ENCODE measurements around the gene DYRK1A.

Gene DYRK1A

GRCh38 chr21:37364722-37365121, 1.9 kb upstream of the DYRK1A start:
- DNase-seq (ENCODE audit: low read depth), result no peak
- no peak for TF ChIP-seq CTCF (conservative IDR thresholded peaks at IDR 0.05; ENCODE audit: low read length)
- peak overlapping the region; percentile 83 for H3K4me3 ChIP-seq (ENCODE audit: low read length)

GRCh38 chr21:37365517-37366481, 774 bp upstream of the DYRK1A start:
- peak overlapping the region; percentile 85 for H3K4me3 ChIP-seq (ENCODE audit: low read length)
- no peak for TF ChIP-seq CTCF (conservative IDR thresholded peaks at IDR 0.05; ENCODE audit: low read length)
- peak; percentile 72 for DNase-seq (ENCODE audit: low read depth)

GRCh38 chr21:37367336-37367702, 746 bp downstream of the DYRK1A start:
- no peak for TF ChIP-seq CTCF (conservative IDR thresholded peaks at IDR 0.05; ENCODE audit: low read length)
- no peak for DNase-seq (ENCODE audit: low read depth)
- peak overlapping the region; percentile 85 for H3K4me3 ChIP-seq (ENCODE audit: low read length)

GRCh38 chr21:37367703-37368540, 1.3 kb downstream of the DYRK1A start:
- TF ChIP-seq CTCF (conservative IDR thresholded peaks at IDR 0.05; ENCODE audit: low read length), result no peak
- peak; percentile 50 for DNase-seq (ENCODE audit: low read depth)
- H3K4me3 ChIP-seq (ENCODE audit: low read length), result peak overlapping the region; percentile 85

- peak overlapping the region; percentile 85 for H3K4me3 ChIP-seq (ENCODE audit: low read length)
- TF ChIP-seq CTCF (conservative IDR thresholded peaks at IDR 0.05; ENCODE audit: low read length), result no peak
- peak; percentile 40 for DNase-seq (ENCODE audit: low read depth)
Measured at GRCh38 chr21:37368541-37369279, 2.1 kb downstream of the DYRK1A start.

- H3K4me3 ChIP-seq (ENCODE audit: low read length), result peak overlapping the region; percentile 85
- no peak for DNase-seq (ENCODE audit: low read depth)
Measured at GRCh38 chr21:37369307-37369854, 2.8 kb downstream of the DYRK1A start.

More at GRCh38 chr21:37369307-37369854, 2.8 kb downstream of the DYRK1A start:
- TF ChIP-seq CTCF (conservative IDR thresholded peaks at IDR 0.05; ENCODE audit: low read length), result no peak
